ENCODE measurements around the gene LRGUK. TPM values are rescaled to one million over a fixed set of nuclear protein-coding genes. Genes with fewer than 3 reads are reported as not detected.

LRGUK gene
- total and polyA plus RNA-seq, 2 donors (not counting 3 experiments of a cell fraction or from before 2014, with no cell fraction given) = 0.10 to 0.11 TPM

DNA sequence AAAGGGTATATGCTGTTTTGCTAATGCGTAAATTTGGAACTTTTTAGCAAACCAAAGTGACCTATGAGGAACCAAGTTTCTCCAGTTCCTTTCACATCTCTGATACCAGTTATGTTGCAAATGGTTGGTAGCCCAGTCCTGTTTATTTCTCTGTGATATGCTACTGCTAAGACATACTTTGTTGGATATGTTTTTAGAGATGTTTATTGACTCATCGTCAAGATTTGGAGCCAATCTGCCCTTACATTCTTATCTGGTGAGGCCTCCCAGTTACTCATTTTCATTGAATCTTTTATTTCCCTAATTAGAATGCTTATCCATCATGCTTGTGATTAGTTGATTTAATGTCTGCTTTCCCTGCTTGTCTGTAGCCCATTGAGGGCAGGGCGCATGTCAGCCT, 58.9 kb downstream of the LRGUK start:
- dilution Hi-C loops (cut with MboI; ENCODE audit: extremely low pct_ligation_motif_present, low sequenced_read_pairs) = no loop called here
- Histone ChIP-seq H3K4me2 (ENCODE audit: insufficient read depth, low read length) (no peak overlapping the region), H3K27ac (ENCODE audit: insufficient read depth, low read depth, low read length) (no peak overlapping the region)

DNA sequence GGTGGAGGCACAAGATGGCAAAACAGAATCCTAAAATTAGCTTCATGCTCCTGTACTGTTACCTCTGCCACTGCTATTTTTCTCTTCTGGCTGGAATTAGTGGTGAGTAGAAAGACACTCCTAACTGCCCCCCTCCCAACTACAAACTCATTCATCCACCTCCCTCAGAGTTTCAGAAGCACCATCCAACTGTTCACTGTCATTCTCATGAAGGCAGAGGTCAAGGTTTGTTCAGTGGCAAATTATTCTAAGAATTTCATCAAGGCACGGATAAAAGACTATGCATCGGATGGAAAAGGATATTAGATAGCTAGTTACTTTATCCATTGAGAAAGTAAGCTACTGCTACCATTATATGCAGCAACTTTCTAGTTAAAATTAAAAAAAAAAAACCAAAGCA, 59.7 kb downstream of the LRGUK start:
- Histone ChIP-seq H3K4me3 (replicated peaks in 1 of 3; ENCODE audit: insufficient read depth in 1 of 3, low read depth in 1 of 3, low read length in 3 of 3) (no peak overlapping the region), H3K27me3 (ENCODE audit: control insufficient read depth in 2 of 2, insufficient read depth in 2 of 2, low read length in 2 of 2) (peaks cover 2 to 3% of the 10 kb centered on the region in 2 experiments), H3K4me1 (ENCODE audit: control insufficient read depth, extremely low read depth, insufficient read depth, low read length) (no peaks in the 10 kb centered on the region), H3K9me3 (replicated peaks; ENCODE audit: control insufficient read depth, insufficient read depth, low read length) (no peaks in the 10 kb centered on the region), H4K20me1 (replicated peaks; ENCODE audit: control insufficient read depth, extremely low read depth, insufficient read depth, low read length) (no peaks in the 10 kb centered on the region), H3K27ac (ENCODE audit: insufficient read depth, low read depth, low read length) (no peak overlapping the region), H3K36me3 (ENCODE audit: control insufficient read depth in 2 of 2, extremely low read depth in 1 of 2, insufficient read depth in 2 of 2, low read length in 2 of 2) (no peaks in the 10 kb centered on the region), H3K9me1 (replicated peaks; ENCODE audit: control insufficient read depth, extremely low read depth, insufficient read depth, low read length) (no peaks in the 10 kb centered on the region), H3K9ac (replicated peaks; ENCODE audit: extremely low read depth, insufficient read depth, low read length) (no peak overlapping the region), H2AFZ (ENCODE audit: low read depth, low read length) (no peak overlapping the region), H3K4me2 (ENCODE audit: insufficient read depth, low read length) (no peak overlapping the region), H3K79me2 (ENCODE audit: control insufficient read depth, insufficient read depth, low read length) (no peaks in the 10 kb centered on the region)
- no peak for DNase-seq (ENCODE audit: low read depth, low spot score)
- dilution Hi-C loops (cut with MboI; ENCODE audit: extremely low pct_ligation_motif_present, low sequenced_read_pairs) (no loop called here), intact Hi-C loops (cut with micrococcal nuclease) (no loop called here)
- POLR2A ChIA-PET = no interaction called here
- no peak for FAIRE-seq
- BruUV-seq (replicated peaks) = no TSS peak
- CTCF ChIA-PET = interaction anchor here (1.4 kb wide), 1 partner anchor 46 kb away, joined by 4 read pairs; no protein-coding TSS in a partner anchor
- TF ChIP-seq POLR2A (IDR thresholded peaks at IDR 0.05; ENCODE audit: low read depth, low read length) (no peak), GATA2 (IDR thresholded peaks at IDR 0.05; ENCODE audit: insufficient read depth, insufficient read length, low read depth, low read length) (no peak), POLR2AphosphoS5 (IDR thresholded peaks at IDR 0.05; ENCODE audit: insufficient read depth, low read depth, low read length) (no peak), MYC (IDR thresholded peaks at IDR 0.05; ENCODE audit: low read depth, low read length) (no peak), JUN (IDR thresholded peaks at IDR 0.05; ENCODE audit: borderline replicate concordance, insufficient read depth, insufficient read length, low read depth) (no peak), EZH2 (IDR thresholded peaks at IDR 0.05; ENCODE audit: borderline replicate concordance, low read depth, low read length, severe bottlenecking) (no peak), FOS (IDR thresholded peaks at IDR 0.05; ENCODE audit: borderline replicate concordance, insufficient read depth, low read length) (no peak)
- TF ChIP-seq, protein P1, sequence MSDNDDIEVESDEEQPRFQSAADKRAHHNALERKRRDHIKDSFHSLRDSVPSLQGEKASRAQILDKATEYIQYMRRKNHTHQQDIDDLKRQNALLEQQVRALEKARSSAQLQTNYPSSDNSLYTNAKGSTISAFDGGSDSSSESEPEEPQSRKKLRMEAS (IDR thresholded peaks at IDR 0.05; ENCODE audit: insufficient read depth, insufficient read length) = no peak
- TF ChIP-seq, protein P2, sequence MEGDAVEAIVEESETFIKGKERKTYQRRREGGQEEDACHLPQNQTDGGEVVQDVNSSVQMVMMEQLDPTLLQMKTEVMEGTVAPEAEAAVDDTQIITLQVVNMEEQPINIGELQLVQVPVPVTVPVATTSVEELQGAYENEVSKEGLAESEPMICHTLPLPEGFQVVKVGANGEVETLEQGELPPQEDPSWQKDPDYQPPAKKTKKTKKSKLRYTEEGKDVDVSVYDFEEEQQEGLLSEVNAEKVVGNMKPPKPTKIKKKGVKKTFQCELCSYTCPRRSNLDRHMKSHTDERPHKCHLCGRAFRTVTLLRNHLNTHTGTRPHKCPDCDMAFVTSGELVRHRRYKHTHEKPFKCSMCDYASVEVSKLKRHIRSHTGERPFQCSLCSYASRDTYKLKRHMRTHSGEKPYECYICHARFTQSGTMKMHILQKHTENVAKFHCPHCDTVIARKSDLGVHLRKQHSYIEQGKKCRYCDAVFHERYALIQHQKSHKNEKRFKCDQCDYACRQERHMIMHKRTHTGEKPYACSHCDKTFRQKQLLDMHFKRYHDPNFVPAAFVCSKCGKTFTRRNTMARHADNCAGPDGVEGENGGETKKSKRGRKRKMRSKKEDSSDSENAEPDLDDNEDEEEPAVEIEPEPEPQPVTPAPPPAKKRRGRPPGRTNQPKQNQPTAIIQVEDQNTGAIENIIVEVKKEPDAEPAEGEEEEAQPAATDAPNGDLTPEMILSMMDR (IDR thresholded peaks at IDR 0.05; ENCODE audit: extremely low read depth in 1 of 2, insufficient read depth in 1 of 2, low read depth in 1 of 2, low read length in 2 of 2) = no peak

More for the DNA sequence above, 58.9 kb downstream of the LRGUK start:
- ChIA-PET POLR2A (no interaction called here), CTCF (interaction anchor here (1.5 kb wide), 1 partner anchor 17 kb away, joined by 4 read pairs; no protein-coding TSS in a partner anchor)
- no peak overlapping the region for H3K4me3 ChIP-seq (replicated peaks in 1 of 3; ENCODE audit: insufficient read depth in 1 of 3, low read depth in 1 of 3, low read length in 3 of 3)
- H3K79me2 ChIP-seq (ENCODE audit: control insufficient read depth, insufficient read depth, low read length) = no peaks in the 10 kb centered on the region
- no peak overlapping the region for H3K9ac ChIP-seq (replicated peaks; ENCODE audit: extremely low read depth, insufficient read depth, low read length)
- TF ChIP-seq, protein P2 (IDR thresholded peaks at IDR 0.05; ENCODE audit: extremely low read depth in 1 of 2, insufficient read depth in 1 of 2, low read depth in 1 of 2, low read length in 2 of 2) = no peak
- TF ChIP-seq JUN (IDR thresholded peaks at IDR 0.05; ENCODE audit: borderline replicate concordance, insufficient read depth, insufficient read length, low read depth) (no peak), FOS (IDR thresholded peaks at IDR 0.05; ENCODE audit: borderline replicate concordance, insufficient read depth, low read length) (no peak)
- peaks cover 2 to 3% of the 10 kb centered on the region in 2 experiments for H3K27me3 ChIP-seq (ENCODE audit: control insufficient read depth in 2 of 2, insufficient read depth in 2 of 2, low read length in 2 of 2)
- DNase-seq (ENCODE audit: low read depth, low spot score) (no peak), FAIRE-seq (no peak)
- H3K9me3 ChIP-seq (replicated peaks; ENCODE audit: control insufficient read depth, insufficient read depth, low read length) = no peaks in the 10 kb centered on the region
- intact Hi-C loops (cut with micrococcal nuclease) = no loop called here
- BruUV-seq (replicated peaks) = no TSS peak
- H3K9me1 ChIP-seq (replicated peaks; ENCODE audit: control insufficient read depth, extremely low read depth, insufficient read depth, low read length) = no peaks in the 10 kb centered on the region
- no peaks in the 10 kb centered on the region for H3K36me3 ChIP-seq (ENCODE audit: control insufficient read depth in 2 of 2, extremely low read depth in 1 of 2, insufficient read depth in 2 of 2, low read length in 2 of 2)
- H2AFZ ChIP-seq (ENCODE audit: low read depth, low read length) = no peak overlapping the region
- no peaks in the 10 kb centered on the region for H4K20me1 ChIP-seq (replicated peaks; ENCODE audit: control insufficient read depth, extremely low read depth, insufficient read depth, low read length)
- no peaks in the 10 kb centered on the region for H3K4me1 ChIP-seq (ENCODE audit: control insufficient read depth, extremely low read depth, insufficient read depth, low read length)
